A549 (cell line): Measurements from ENCODE around the gene TAF5. TPM values are rescaled to one million over a fixed set of nuclear protein-coding genes. Genes with fewer than 3 reads are reported as not detected.

ENCODE experiments used
- ATAC-seq, 2 experiments: fragments of 200-7000 bp in 1 of 2; fragments of >200 bp in 1 of 2; cut with Nextera tagmentation in 1 of 2; cut with Tn5 transposase in 1 of 2; 3 replicates each; pipeline versions ENCODE4 v1.8.0 to v1.9.1; 2018 to 2020; ENCODE audit warnings: mild to moderate bottlenecking in 1 of 2, moderate library complexity in 1 of 2
- CTCF ChIA-PET: fragments of 300-600 bp; sonication (Branson Sonifier 250); formaldehyde crosslinking; extraction: SDS; loops from one replicate; lab custom pipeline; 2021; ENCODE audit warnings: antibody characterized with exemption, inconsistent platforms; lab: Yijun Ruan, JAX
- POLR2A ChIA-PET: fragments of 350-600 bp; formaldehyde crosslinking; extraction: SDS; loops from one replicate; lab custom pipeline; 2021; ENCODE audit warnings: antibody characterized with exemption, inconsistent platforms; lab: Yijun Ruan, JAX
- DNase-seq, 2 experiments: peaks; one replicate each; pipeline versions ENCODE4 v3.0.0 to v3.0.0-alpha.2; 2011 to 2016; ENCODE audit warnings: low read depth in 1 of 2, low spot score in 1 of 2
- FAIRE-seq: peaks from 2 replicates; lab custom pipeline; 2011; peaks lifted over from hg19 to GRCh38; lab: Jason Lieb, UNC
- H3K27ac ChIP-seq, 2 experiments: fragments of >200 bp; sonication (Bioruptor Twin); formaldehyde crosslinking; 3 replicates each; pipeline ENCODE4 v1.5.1; 2016 to 2017
- H3K4me1 ChIP-seq: fragments of >200 bp; sonication (Bioruptor Twin); formaldehyde crosslinking; 3 replicates; pipeline ENCODE4 v1.6.1; 2016
- H3K4me2 ChIP-seq: fragments of >200 bp; sonication (Bioruptor Twin); formaldehyde crosslinking; 3 replicates; pipeline ENCODE4 v1.6.1; 2016
- H3K4me3 ChIP-seq: fragments of >200 bp; sonication (Bioruptor Twin); formaldehyde crosslinking; 3 replicates; pipeline ENCODE4 v1.5.1; 2016
- H3K9me3 ChIP-seq: fragments of >200 bp; sonication (Bioruptor Twin); formaldehyde crosslinking; 3 replicates; pipeline ENCODE4 v1.6.1; 2016
- BCL3 ChIP-seq: fragments of >200 bp; sonication (Bioruptor Twin); formaldehyde crosslinking; IDR thresholded peaks from 3 replicates; pipeline ENCODE4 v1.6.1; 2016
- CEBPB ChIP-seq, 2 experiments: fragments of >200 bp in 1 of 2; sonication (Bioruptor Twin) in 1 of 2; formaldehyde crosslinking in 1 of 2; IDR thresholded peaks; 2 replicates each; pipeline ENCODE4 v1.6.1; 2012 to 2016
- CHD4 ChIP-seq: fragments of 200-600 bp; sonication (generic); IDR thresholded peaks from 2 replicates; pipeline ENCODE4 v1.6.1; 2016; ENCODE audit warnings: antibody characterized with exemption, mild to moderate bottlenecking, borderline replicate concordance
- EHF ChIP-seq: fragments of 250-450 bp; sonication (Bioruptor Pico); IDR thresholded peaks from 2 replicates; pipeline ENCODE4 v1.5.0; 2020; ENCODE audit warnings: mild to moderate bottlenecking
- EHMT2 ChIP-seq: fragments of 200-600 bp; sonication (generic); IDR thresholded peaks from 2 replicates; pipeline ENCODE4 v1.6.1; 2016; ENCODE audit warnings: antibody characterized with exemption, low read depth, mild to moderate bottlenecking, moderate library complexity
- ELK1 ChIP-seq: fragments of 150-350 bp; IDR thresholded peaks from 2 replicates; pipeline ENCODE4 v1.6.1; 2014; ENCODE audit warnings: low read depth, mild to moderate bottlenecking, low read length
- FOSL2 ChIP-seq, 2 experiments: fragments of 450-650 bp in 1 of 2; fragments of >200 bp in 1 of 2; sonication (Bioruptor Twin) in 1 of 2; formaldehyde crosslinking; IDR thresholded peaks; 2 replicates each; pipeline versions ENCODE4 v1.5.0 to v1.6.1; 2016 to 2020; ENCODE audit warnings: mild to moderate bottlenecking in 1 of 2, moderate library complexity in 1 of 2
- FOXS1 ChIP-seq: fragments of 250-450 bp; sonication (Bioruptor Pico); IDR thresholded peaks from 2 replicates; pipeline ENCODE4 v1.5.0; 2020; ENCODE audit warnings: mild to moderate bottlenecking, moderate library complexity
- HDAC2 ChIP-seq: fragments of 200-600 bp; sonication (generic); IDR thresholded peaks from 2 replicates; pipeline ENCODE4 v1.6.1; 2016
- HMGXB4 ChIP-seq: fragments of 250-450 bp; sonication (Bioruptor Pico); IDR thresholded peaks from 2 replicates; pipeline ENCODE4 v1.5.0; 2021; ENCODE audit warnings: mild to moderate bottlenecking, moderate library complexity, borderline replicate concordance
- HOXB13 ChIP-seq: fragments of 250-450 bp; sonication (Bioruptor Pico); IDR thresholded peaks from 2 replicates; pipeline ENCODE4 v1.5.0; 2020; ENCODE audit warnings: low read depth, mild to moderate bottlenecking, moderate library complexity
- HOXB5 ChIP-seq: fragments of 250-450 bp; sonication (Bioruptor Pico); IDR thresholded peaks from 2 replicates; pipeline ENCODE4 v1.5.0; 2020; ENCODE audit warnings: mild to moderate bottlenecking, moderate library complexity
- JUNB ChIP-seq: fragments of >200 bp; sonication (Bioruptor Twin); formaldehyde crosslinking; IDR thresholded peaks from 2 replicates; pipeline ENCODE4 v1.6.1; 2016
- KDM1A ChIP-seq: fragments of 200-600 bp; sonication (generic); IDR thresholded peaks from 2 replicates; pipeline ENCODE4 v1.6.1; 2016; ENCODE audit warnings: low read depth, mild to moderate bottlenecking
- MAFK ChIP-seq: fragments of 450-650 bp; IDR thresholded peaks from 2 replicates; pipeline ENCODE4 v1.6.1; 2014; ENCODE audit not compliant: partially characterized antibody
- MAZ ChIP-seq: fragments of 150-350 bp; IDR thresholded peaks from 2 replicates; pipeline ENCODE4 v1.6.1; 2014; ENCODE audit warnings: antibody characterized with exemption, low read depth, low read length, borderline replicate concordance
- NFE2L2 ChIP-seq: fragments of 150-350 bp; conservative IDR thresholded peaks from 2 replicates; pipeline ENCODE4 v1.6.1; 2014; ENCODE audit warnings: low read length
- NPAS2 ChIP-seq: fragments of 250-450 bp; sonication (Bioruptor Pico); IDR thresholded peaks from 2 replicates; pipeline ENCODE4 v1.8.0; 2022; ENCODE audit warnings: mild to moderate bottlenecking, moderate library complexity, borderline replicate concordance
- PHF8 ChIP-seq: fragments of 200-600 bp; sonication (generic); IDR thresholded peaks from 2 replicates; pipeline ENCODE4 v1.6.1; 2016; ENCODE audit warnings: low read depth, mild to moderate bottlenecking, antibody characterized with exemption, moderate library complexity, borderline replicate concordance
- RCOR1 ChIP-seq: fragments of 150-350 bp; IDR thresholded peaks from 2 replicates; pipeline ENCODE4 v1.6.1; 2014; ENCODE audit warnings: antibody characterized with exemption, low read length, low read depth
- REST ChIP-seq: fragments of 200-600 bp; sonication (generic); IDR thresholded peaks from 2 replicates; pipeline ENCODE4 v1.6.1; 2016; ENCODE audit warnings: antibody characterized with exemption, mild to moderate bottlenecking, moderate library complexity
- RFX5 ChIP-seq: fragments of 450-650 bp; IDR thresholded peaks from 2 replicates; pipeline ENCODE4 v1.7.1; 2014; ENCODE audit warnings: antibody characterized with exemption, mild to moderate bottlenecking, moderate library complexity
- RNF2 ChIP-seq: fragments of 200-600 bp; sonication (generic); IDR thresholded peaks from 2 replicates; pipeline ENCODE4 v1.6.1; 2016; ENCODE audit warnings: low read depth, mild to moderate bottlenecking, antibody characterized with exemption, moderate library complexity, borderline replicate concordance
- SREBF2 ChIP-seq: fragments of 450-650 bp; IDR thresholded peaks from 2 replicates; pipeline ENCODE4 v1.6.1; 2014; ENCODE audit warnings: mild to moderate bottlenecking, moderate library complexity
- TP53 ChIP-seq: fragments of 250-450 bp; sonication (Bioruptor Pico); IDR thresholded peaks from 2 replicates; pipeline ENCODE4 v1.5.0; 2021; ENCODE audit warnings: mild to moderate bottlenecking, moderate library complexity
- USF2 ChIP-seq: fragments of 450-650 bp; IDR thresholded peaks from 2 replicates; pipeline ENCODE4 v1.6.1; 2014; ENCODE audit warnings: antibody characterized with exemption
- ZC3H11A ChIP-seq: fragments of 450-650 bp; IDR thresholded peaks from 2 replicates; pipeline ENCODE4 v1.6.1; 2014; ENCODE audit warnings: antibody characterized with exemption, mild to moderate bottlenecking
- ZNF302 ChIP-seq: fragments of 250-450 bp; sonication (Bioruptor Pico); IDR thresholded peaks from 2 replicates; pipeline ENCODE4 v1.9.0; 2021; ENCODE audit warnings: inconsistent platforms, mild to moderate bottlenecking, moderate library complexity
- WGBS: methylation state at CpG from one replicate; pipeline ENCODE4 v1.1.6; 2017; ENCODE audit errors: missing lambda C conversion rate; 5-methylcytosine and 5-hydroxymethylcytosine counted together
- polyA plus RNA-seq, 4 experiments: library from polyadenylated mRNA; depleted of rRNA in 3 of 4; stranded (reverse); fragments of >200 nt; fragmentation: RNase III in 1 of 4; extraction: RNeasy Plus Mini Kit Qiagen cat#74134 plus additional on column Dnase treatment in 1 of 4; gene quantifications; 2 replicates in 3 of 4; 3 replicates in 1 of 4; pipeline ENCODE4 v1.2.3, GENCODE V29; 2011 to 2017

The TAF5 gene
- polyA plus RNA-seq, 2 of the 4 experiments (the other 2 are of a cell fraction): 4.1 to 5.3 TPM

GRCh38 chr10:103395754-103396066 lies 27.9 kb downstream of the TAF5 start (continued):
- no peak for TF ChIP-seq USF2
- TF ChIP-seq MAFK: no peak
- TF ChIP-seq JUNB: no peak
- TF ChIP-seq EHMT2: no peak
- no peak for TF ChIP-seq TP53 (CRISPR knock-in tag)
- TF ChIP-seq RCOR1: no peak
- TF ChIP-seq BCL3: no peak
- no peak for TF ChIP-seq CEBPB (IDR thresholded peaks at IDR 0.05)

GRCh38 chr10:103396067-103396788 lies 28.5 kb downstream of the TAF5 start, which contains the start of the genes ATP5MK and PDCD11:
Gene ATP5MK (minus strand): TSS chr10:103396475. CDS start chr10:103392457, 4,018 bp downstream.
Gene PDCD11 (plus strand): TSS chr10:103396626. CDS start chr10:103398427, 1,801 bp downstream.
- H3K4me2 ChIP-seq: peak within 1 kb of the TSS; percentile 98
- WGBS: 1% methylated on average over 51 of the region's 56 CpGs
- POLR2A ChIA-PET: interaction anchor here (0.5 to 1.7 kb wide), 3 partner anchors 8 to 1282 kb away, joined by 3 to 7 read pairs (median 5); partner anchors contain the start of gene TAF5
- ATAC-seq (peak; percentile 100), DNase-seq (peak; percentile 97 to 98), FAIRE-seq (no peak)
- CTCF ChIA-PET: interaction anchor here (0.9 to 2.0 kb wide), 5 partner anchors 9 to 197 kb away, joined by 3 to 11 read pairs (median 4); partner anchors contain the start of gene TAF5
- H3K4me3 ChIP-seq: peak within 1 kb of the TSS; percentile 88
- no peaks in the 10 kb centered on the region for H3K9me3 ChIP-seq
- H3K4me1 ChIP-seq: peaks cover 28% of the 10 kb centered on the region
- peak within 1 kb of the TSS; percentile 90 to 96 for H3K27ac ChIP-seq
- TF ChIP-seq REST (no peak), CEBPB (IDR thresholded peaks at IDR 0.05) (no peak), MAZ (no peak), RFX5 (peak; percentile 57; the same call in 1 of the 2 replicates), NFE2L2 (no peak), RNF2 (no peak), ELK1 (no peak), ZNF302 (CRISPR knock-in tag) (no peak), HDAC2 (no peak), ZC3H11A (no peak), USF2 (no peak), SREBF2 (no peak), CHD4 (no peak), EHF (CRISPR knock-in tag) (no peak), KDM1A (no peak), HOXB13 (no peak), HMGXB4 (CRISPR knock-in tag) (no peak), FOSL2 (IDR thresholded peaks at IDR 0.05) (no peak), FOSL2 (CRISPR knock-in tag; IDR thresholded peaks at IDR 0.05) (no peak), FOXS1 (CRISPR knock-in tag) (no peak), HOXB5 (CRISPR knock-in tag) (no peak), PHF8 (no peak), TP53 (CRISPR knock-in tag) (no peak), NPAS2 (no peak)
